Hippocampal formation (tissue), 2 donors: ENCODE measurements around the gene TUBA1C.

Experiments used
- DNase-seq, 2 donors: peaks; one replicate each; lab custom pipeline; 2025; lab: John Stamatoyannopoulos, UW

The TUBA1C gene

DNA sequence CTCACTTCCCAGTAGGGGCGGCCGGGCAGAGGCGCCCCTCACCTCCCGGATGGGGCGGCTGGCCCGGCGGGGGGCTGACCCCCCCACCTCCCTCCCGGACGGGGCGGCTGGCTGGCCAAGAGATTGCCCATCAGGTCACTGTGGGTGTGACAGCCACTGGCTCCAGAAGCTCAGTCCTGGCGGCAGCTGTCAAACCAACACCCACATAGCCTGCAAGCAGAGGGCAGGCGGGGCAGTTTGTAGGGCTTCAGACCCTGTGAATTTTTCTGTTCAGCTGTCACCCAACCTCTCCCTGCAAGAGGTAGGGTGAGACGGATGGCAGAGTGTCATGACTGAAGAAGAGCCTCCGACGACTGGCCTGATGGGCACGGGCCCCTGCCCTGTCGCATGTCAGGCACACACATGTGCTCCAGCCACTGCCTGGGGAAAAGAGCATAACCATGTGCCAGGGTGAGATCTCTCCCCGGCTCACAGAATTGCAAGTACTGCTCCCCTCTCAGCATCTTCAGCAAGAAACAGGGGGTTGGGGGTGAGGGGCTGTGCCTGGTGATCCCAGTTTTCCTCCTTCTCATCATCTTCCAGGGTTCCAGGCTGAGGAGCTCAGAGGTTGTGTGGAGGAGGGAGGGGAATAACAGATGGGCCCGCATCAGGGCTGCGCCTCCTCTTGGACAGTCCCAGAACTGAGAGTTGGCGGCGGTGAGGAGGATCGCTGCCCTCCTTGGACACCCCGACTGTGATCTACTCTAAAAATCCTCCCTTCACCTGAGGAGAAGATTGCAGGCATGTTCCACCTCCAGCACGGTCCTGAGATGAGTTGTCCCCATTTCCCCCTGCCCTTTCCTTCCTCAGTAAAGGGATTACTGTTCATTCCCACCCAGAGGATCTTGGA, 18.9 kb downstream of the TUBA1C start:
- DNase-seq = no peak

DNA sequence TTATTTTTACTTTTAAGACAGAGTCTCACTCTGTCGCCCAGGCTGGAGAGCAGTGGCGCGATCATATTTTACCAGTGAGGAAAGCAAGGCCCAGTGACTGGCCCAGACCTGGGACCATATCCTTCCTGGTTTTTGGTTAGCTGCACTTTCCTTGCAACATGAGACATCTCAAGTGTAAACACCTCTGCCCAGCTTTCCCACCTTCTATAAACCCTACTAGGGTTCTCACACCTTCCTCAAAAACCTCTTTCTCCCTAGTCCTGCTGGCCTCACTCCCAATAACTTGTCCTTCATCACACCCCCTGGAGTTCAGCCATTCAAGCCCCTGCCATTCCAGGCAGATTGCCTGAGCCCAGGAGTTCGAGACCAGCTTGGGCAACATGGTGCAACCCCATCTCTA, 19.8 kb downstream of the TUBA1C start:
- DNase-seq = no peak

DNA sequence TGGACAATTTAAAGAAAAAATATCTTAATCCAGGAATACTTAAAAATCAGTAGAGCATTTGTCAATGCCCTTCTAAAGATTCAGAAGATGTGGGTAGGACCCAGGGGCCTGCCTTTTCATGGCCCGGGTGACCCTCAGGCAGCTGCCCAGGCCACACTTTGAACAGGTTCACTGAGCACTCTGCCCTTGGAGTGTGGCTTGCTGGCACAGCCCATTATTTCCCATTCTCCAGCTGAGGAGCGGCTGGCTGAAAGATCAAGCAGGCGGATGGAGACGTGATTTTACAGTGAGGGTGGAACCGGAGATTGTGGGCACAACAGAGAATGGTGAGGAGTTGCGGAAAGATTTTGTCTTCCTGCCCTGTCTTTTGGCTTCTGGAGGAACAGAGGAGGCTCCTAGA, 23.0 kb downstream of the TUBA1C start:
- DNase-seq = no peak

DNA sequence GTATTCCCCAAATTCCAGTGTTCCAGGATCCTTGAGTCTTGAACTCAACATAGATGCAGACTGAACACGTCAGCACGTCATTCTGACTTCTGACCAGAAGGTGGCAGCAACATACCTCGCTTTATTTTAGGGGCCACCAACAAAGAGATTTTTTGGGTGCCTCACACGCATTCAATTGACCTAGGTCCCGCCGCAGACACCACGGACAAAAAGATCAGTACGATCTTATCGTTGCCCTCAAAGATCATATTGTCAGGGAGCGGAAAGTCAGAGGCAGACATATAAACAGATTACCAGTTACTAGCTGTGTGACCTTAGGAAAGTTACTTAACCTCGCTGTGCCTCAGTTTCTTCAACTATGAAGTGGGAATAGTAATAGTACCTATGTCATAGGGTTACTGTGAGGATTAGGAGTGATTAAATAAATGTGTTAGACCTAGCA, 23.6 kb downstream of the TUBA1C start:
- DNase-seq = peak; percentile 8 to 13

DNA sequence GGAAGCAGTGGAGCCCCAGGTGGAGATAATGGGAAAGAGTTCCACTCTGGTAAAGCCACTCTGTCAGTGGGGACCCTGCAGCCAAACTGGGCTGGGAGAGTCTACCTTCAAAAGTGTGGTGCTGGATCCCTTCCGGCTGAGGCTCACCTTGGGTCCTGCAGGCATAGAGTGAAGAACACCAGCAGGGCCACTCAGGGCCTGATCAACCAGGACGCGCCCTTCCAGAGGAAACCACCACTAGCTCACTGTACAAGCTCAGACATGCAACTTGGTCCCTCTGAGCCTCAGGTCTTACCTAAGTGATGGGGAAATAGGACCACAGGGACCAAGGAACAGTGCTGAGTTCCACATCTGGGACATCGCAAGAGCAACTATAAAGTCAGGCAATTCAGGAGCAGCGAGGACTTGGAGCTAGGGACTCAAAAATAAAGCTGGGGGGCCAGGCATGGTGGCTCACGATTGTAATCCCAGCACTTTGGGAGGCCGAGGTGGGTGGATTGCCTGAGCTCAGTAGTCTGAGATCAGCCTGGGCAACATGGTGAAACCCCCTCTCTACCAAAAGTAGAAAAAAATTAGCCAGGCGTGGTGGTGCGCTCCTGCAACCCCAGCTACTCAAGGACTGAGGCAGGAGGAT, 24.2 kb downstream of the TUBA1C start:
- DNase-seq = no peak

DNA sequence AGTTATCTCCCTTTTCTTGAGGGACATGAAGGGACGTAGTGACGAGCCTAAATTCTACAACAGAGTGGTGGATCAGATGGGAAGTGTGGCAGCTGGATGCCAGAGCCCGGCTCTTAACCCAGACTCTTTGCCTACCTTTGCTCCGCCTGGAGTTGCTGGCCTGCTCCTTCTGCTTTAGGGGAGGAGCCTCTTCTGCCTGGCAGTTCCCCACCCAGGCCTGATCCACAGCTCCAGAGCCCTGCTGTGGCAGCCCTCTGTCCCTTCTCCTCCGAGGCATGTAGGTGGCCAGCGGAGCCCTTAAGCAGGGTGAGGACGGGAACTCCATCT, 27.8 kb downstream of the TUBA1C start:
- DNase-seq = no peak

DNA sequence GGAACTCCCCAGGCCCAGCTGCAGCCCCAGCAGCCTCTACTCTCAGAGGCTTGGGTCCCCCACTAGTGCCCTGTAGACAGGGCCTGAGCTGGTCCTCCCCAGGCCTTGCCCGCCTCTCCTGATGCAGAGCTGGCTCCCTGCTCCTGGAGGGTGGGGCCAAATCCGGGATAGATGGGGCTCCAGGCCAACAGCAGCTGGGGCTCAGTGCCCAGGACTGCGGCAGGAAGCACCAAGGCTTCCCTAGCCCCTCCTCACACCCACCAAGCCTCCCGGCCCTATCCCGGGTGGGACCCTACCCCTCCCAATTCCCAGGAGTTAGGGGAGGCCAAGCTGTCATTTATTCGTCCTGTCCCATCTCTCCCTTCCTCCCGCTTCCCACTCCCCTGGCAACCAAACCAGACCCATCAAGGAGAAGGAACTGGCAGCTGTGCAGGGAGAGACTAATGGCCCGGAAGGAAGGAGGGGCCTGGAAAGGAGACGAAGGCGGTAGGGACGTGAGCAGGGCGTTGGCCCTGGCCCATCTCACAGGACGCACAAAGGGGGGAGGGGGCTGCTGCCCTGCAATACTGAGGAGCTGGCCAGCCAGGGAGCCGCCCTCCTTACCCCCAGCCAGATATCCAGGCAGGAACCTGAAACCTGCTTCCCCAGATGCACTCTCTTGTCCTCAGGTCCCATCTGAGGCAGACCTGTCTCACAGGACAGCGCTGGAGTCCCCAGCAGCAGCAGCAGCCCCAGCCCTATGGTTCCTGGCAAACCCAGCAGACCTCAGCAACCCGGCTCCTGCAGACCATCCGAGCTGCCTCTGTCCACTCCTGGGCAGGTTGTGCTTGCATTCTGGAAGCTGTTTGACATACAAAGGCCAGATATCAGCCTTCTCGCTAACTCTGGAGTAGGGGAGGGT, 28.4 kb downstream of the TUBA1C start:
- no peak for DNase-seq

DNA sequence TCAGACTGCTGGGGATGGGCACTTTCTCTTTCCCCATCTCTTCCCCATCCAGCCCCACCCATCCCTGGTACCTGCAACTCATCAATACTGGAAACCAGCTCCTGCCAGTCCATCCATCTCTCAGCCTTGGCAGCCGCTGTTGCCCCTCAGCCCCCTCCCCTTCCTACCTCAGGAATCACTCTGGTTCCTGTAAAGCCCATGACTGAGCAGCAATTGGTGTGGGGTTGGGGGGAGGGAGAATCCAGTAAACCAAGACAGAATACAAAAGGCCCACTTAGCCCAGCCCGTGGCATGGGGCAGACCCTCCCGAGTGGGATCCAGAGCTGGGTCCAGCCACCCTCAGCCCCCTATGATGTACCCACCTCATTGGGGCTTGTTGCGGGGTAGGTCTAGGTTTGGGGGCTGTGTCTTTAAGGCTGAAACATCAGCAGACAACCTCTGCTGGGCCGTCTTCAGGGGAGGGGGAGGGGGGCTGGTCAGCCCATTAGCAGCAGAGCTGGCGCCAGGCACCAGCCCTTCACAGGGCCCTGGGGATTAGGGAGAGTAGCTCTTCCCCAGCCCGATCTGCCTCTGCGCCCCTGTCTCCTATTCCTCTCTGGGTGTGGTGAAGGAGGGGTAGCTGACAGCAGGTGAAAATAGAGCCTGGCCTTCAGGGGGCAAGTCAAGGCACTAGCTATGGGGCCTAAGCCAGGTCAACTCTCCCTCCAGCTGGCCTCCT, 29.4 kb downstream of the TUBA1C start:
- no peak for DNase-seq

DNA sequence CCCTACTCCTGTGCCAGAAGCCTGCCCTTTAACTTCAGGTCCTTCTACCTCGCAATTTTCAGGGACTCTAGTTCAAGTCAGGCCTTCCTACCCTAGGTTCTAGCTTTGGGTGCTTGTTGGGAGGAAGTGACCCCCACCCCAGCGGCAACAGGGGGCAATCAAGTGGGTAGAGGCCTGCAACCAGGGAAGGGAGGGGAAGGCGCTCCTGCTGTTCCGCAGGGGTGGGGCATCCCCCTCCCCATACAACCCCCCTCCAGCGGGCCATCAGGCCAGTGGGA, 29.9 kb downstream of the TUBA1C start:
- no peak for DNase-seq

DNA sequence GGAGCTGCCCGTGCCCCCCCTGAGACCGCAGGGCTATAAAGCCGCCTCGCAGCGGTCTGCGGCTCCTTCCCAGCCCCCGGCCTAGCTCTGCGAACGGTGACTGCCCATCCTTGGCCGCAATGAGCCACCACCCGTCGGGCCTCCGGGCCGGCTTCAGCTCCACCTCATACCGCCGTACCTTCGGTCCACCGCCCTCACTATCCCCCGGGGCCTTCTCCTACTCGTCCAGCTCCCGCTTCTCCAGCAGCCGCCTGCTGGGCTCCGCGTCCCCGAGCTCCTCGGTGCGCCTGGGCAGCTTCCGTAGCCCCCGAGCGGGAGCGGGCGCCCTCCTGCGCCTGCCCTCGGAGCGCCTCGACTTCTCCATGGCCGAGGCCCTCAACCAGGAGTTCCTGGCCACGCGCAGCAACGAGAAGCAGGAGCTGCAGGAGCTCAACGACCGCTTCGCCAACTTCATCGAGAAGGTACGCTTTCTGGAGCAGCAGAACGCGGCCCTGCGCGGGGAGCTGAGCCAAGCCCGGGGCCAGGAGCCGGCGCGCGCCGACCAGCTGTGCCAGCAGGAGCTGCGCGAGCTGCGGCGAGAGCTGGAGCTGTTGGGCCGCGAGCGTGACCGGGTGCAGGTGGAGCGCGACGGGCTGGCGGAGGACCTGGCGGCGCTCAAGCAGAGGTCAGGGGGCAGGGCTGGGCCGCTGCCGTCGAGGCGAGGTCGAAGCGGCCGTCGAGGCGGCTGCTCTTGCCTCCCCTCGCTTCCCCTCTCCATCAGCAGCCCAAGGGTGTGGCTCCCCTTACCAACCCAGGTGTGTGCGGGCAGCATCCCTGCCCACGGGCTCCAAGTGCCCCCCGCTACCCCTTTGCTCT, 30.4 kb downstream of the TUBA1C start, which contains the start of gene PRPH:
Gene PRPH, plus strand, starts transcription at position 66 of the 855 bp plus-strand sequence. Its CDS starts 54 bp downstream, at position 120.
- no peak for DNase-seq

DNA sequence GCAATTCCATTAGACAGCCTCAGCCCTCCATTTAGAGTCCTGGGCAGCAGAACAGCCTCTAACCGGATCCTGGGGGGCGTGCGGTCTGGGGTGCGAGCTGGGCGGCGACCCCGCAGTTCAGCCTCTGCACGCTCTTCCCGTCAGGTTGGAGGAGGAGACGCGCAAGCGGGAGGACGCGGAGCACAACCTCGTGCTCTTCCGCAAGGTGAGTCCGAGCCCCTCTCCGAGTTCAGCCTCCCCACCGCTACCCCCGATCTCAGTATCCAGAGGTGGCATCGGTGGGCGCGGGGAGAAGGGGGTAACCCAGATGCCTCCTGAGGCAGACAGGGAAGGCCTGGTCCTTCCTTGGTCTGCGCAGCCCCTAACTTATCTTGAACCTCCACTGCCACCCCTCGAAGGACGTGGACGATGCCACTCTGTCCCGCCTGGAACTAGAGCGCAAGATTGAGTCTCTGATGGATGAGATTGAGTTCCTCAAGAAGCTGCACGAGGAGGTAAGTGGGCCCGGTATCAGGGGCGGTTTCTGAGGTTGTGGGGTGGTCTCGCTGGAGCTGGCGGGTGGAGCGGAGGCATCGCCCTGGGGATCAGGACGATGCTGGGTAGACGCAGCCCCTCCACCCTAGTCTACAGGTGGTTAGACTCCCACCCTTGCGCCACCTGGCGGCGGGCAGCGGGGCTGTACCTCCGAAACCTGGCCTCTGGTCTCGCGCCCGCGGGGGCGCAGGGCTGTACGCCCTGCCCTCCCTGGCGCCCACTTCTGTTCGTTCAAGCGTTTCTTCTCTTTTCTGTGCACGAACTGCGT, 31.4 kb downstream of the TUBA1C start:
- no peak for DNase-seq

DNA sequence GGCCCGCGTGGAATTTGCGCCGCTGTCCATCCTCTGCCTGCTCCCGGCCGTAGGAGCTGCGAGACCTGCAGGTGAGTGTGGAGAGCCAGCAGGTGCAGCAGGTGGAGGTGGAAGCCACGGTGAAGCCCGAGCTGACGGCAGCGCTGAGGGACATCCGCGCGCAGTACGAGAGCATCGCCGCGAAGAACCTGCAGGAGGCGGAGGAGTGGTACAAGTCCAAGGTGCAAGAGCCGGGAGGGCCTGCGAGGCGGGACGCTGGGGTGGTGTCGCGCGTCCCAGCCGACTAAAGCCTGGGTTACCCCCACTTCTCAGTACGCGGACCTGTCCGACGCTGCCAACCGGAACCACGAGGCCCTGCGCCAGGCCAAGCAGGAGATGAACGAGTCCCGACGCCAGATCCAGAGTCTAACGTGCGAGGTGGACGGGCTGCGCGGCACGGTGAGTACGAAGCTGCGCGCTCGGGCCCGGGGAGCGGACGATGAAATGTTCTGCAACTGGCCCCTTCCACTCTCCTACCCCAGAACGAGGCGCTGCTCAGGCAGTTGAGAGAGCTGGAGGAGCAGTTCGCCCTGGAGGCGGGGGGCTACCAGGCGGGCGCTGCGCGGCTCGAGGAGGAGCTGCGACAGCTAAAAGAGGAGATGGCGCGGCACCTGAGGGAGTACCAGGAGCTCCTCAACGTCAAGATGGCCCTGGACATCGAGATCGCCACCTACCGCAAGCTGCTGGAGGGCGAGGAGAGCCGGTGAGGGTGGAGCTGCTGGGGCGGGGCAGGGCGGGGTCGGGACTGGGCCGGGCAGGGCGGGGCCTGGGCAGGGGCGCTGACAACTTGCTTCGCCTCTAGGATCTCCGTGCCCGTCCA, 32.2 kb downstream of the TUBA1C start:
- no peak for DNase-seq

DNA sequence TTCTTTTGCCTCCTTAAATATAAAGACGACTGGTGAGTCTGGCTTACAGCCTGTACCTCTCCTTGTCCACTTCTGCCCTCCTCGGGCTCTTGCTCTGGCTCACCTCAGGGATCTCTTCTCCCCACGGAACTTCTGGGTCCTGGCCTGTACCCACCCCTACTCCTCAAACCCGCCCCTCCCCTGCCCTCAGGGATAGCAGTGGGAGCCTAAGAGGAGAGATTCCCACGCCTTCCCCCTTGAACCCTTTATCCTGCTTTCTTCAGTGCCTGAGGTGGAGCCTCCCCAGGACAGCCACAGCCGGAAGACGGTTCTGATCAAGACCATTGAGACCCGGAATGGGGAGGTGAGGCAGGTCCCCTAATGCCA, 32.8 kb downstream of the TUBA1C start:
- DNase-seq = no peak

DNA sequence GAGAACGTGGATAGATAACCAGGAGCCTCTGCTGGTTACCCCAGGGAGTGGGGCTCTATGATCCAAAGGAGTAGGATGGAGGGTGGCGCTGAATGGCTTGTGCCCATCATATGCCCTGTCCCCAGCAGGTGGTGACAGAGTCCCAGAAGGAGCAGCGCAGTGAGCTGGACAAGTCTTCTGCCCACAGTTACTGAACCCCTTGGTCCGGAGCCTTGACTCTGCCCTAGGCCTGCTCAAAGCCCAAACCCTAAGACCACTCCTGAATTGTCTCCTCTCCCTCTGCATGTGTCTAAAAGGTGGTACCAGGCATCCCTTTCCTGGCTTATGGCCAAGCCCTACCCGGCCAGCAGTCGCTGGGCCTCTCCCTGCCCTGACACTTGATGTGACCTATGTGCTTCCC, 33.3 kb downstream of the TUBA1C start:
- no peak for DNase-seq

DNA sequence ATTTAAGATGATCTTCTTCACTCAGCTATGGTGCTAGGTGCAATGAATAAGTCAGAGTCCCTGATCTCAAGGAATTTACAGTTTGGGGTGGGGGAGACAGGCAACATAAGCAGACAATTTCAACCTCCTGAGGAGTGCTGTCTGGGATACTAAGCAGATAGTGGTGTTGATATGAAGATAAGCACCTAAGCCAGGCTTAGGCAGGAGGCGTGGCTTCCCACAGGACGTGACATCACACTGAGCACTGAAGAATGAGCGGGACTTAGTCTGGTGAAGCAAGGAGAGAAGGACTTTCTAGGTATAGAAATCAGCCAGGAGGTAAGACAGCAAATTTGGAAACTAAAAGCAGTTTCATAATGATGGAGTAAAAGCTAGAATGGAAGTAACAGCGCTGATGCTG, 36.9 kb downstream of the TUBA1C start:
- no peak for DNase-seq

DNA sequence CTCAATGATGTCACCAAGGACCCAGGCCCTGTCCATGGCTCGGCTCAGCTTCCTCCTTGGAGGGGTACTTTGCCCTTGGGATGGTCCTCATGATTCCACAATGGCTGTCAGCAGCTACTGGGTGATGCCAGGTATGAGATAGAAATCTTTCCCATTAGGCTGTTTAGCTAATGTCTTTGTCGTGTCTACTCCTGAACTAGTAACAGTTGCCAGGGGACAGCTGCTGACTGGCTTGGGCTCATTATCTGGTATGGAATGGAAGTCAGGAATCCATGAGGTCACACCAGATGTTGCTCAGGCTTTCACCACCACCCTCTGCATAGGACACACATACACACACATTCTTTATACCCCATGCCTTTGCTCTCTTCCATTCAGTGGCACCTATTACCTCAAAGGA, 39.3 kb downstream of the TUBA1C start:
- no peak for DNase-seq

DNA sequence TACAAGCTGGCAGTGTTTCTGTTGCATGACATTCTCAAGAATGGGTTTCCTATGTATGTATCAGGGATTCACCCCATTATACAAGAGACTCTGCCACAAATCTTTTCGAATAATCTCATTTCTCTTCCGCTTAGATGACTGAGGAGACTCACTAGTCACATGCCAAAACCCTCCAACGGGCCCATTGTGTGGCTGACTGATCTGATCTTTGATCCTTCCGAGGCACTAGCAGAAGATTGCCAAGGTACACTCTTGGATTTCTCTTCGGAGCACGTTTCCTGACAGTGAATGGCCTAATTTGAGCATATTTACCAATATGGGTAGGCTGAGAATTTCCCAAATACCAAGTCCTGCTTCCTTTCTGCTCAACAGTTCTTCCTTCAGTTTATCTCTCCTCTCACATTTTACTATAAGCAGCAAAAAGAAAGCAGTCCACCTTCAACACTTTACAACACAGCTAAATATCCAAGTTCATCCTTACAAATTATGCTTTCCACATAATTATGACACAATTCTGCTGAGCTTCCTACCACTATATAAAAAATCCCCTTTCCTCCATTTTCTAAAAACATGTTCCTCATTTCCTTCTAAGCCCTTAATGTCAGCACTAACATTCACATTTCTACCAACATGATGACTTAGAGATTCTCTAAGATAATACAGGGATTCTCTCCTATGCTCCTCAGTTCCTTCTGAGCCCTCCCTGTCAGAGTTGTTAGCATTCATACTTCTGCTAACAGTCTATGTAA, 41.1 kb downstream of the TUBA1C start:
- DNase-seq = no peak

DNA sequence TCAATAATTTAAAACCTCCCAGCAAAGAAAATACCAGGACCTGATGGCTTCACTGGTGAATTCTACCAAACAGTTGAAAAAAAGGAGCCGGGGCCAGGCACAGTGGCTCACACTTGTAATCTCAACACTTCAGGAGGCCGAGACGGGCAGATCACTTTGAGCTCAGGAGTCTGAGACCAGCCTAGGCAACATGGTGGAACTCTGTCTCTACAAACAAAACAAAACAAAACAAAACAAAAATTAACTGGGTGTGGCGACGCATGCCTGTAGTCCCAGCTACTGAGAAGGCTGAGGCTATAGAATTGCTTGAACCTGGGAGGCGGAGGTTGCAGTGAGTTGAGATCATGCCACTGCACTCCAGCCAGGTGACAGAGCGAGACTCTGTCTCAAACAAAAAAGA, 44.5 kb downstream of the TUBA1C start:
- DNase-seq = no peak
